ENCODE measurements around the gene UNG. TPM values are rescaled to one million over a fixed set of nuclear protein-coding genes. Genes with fewer than 3 reads are reported as not detected.

The UNG gene
- polyA plus RNA-seq, 2 of the 4 experiments (the other 2 are of a cell fraction) = 55.6 to 77.6 TPM

- Histone ChIP-seq H3K4me1 (no peaks in the 10 kb centered on the region), H3K4me3 (no peak overlapping the region), H3K27ac (no peak overlapping the region), H3K9me3 (no peaks in the 10 kb centered on the region), H3K4me2 (no peak overlapping the region)
- POLR2A ChIA-PET = no interaction called here
- CTCF ChIA-PET = interaction anchor here (0.9 to 1.6 kb wide), 3 partner anchors 15 to 23 kb away, joined by 3 to 6 read pairs (median 5); partner anchors contain the start of genes ALKBH2 and USP30
- DNase-seq (ENCODE audit: low read depth in 1 of 2, low spot score in 1 of 2) (no peak), ATAC-seq (no peak), FAIRE-seq (no peak)
- no peak for TF ChIP-seq RCOR1 (IDR thresholded peaks at IDR 0.05; ENCODE audit: low read depth, low read length)
- TF ChIP-seq MAX (IDR thresholded peaks at IDR 0.05) = no peak
- TF ChIP-seq NR3C1 (IDR thresholded peaks at IDR 0.05) = no peak
- TF ChIP-seq ESRRA (IDR thresholded peaks at IDR 0.05; ENCODE audit: borderline replicate concordance, low read length) = no peak
- no peak for TF ChIP-seq BCL3 (IDR thresholded peaks at IDR 0.05)
- no peak for TF ChIP-seq CHD2 (IDR thresholded peaks at IDR 0.05; ENCODE audit: low read length, partially characterized antibody)
- TF ChIP-seq HDAC2 (IDR thresholded peaks at IDR 0.05) = no peak
- TF ChIP-seq TP53 (CRISPR knock-in tag; IDR thresholded peaks at IDR 0.05) = no peak
- no peak for TF ChIP-seq JUN (IDR thresholded peaks at IDR 0.05)
- TF ChIP-seq FOSB (CRISPR knock-in tag; IDR thresholded peaks at IDR 0.05) = no peak
- WGBS (ENCODE audit: missing lambda C conversion rate) = 90% methylated on average over 17 of the region's 17 CpGs
Measured at GRCh38 chr12:109069307-109070271, 27.8 kb upstream of the UNG start.

GRCh38 chr12:109074866-109075265, 22.5 kb upstream of the UNG start:
- POLR2A ChIA-PET = interaction anchor here (0.7 kb wide), 1 partner anchor 924 kb away, joined by 5 read pairs; the partner anchor contains the start of gene ANKRD13A

GRCh38 chr12:109082751-109083150, 14.6 kb upstream of the UNG start:
- no peak overlapping the region for H3K4me3 ChIP-seq
- H3K4me2 ChIP-seq = no peak overlapping the region
- CTCF ChIA-PET = interaction anchor here (2.7 kb wide), 1 partner anchor 10 kb away, joined by 13 read pairs; the partner anchor contains the start of gene ALKBH2
- TF ChIP-seq ZFP36 (IDR thresholded peaks at IDR 0.05; ENCODE audit: borderline replicate concordance, partially characterized antibody) (no peak), ZNF302 (CRISPR knock-in tag; IDR thresholded peaks at IDR 0.05) (no peak), RAD21 (conservative IDR thresholded peaks at IDR 0.05 in 1 of 2, IDR thresholded peaks at IDR 0.05 in 1 of 2) (no peak), KDM1A (IDR thresholded peaks at IDR 0.05; ENCODE audit: low read depth) (no peak), BCL3 (IDR thresholded peaks at IDR 0.05) (no peak), MAX (IDR thresholded peaks at IDR 0.05) (no peak), SMC3 (IDR thresholded peaks at IDR 0.05) (no peak), HOXB13 (CRISPR knock-in tag; IDR thresholded peaks at IDR 0.05; ENCODE audit: low read depth) (no peak), ELK1 (IDR thresholded peaks at IDR 0.05; ENCODE audit: low read depth, low read length) (no peak), REST (IDR thresholded peaks at IDR 0.05) (no peak), CBX8 (IDR thresholded peaks at IDR 0.05) (no peak), HES2 (IDR thresholded peaks at IDR 0.05) (no peak), POLR2AphosphoS2 (conservative IDR thresholded peaks at IDR 0.05; ENCODE audit: low read length) (no peak), MYC (IDR thresholded peaks at IDR 0.05; ENCODE audit: borderline replicate concordance, low read length) (no peak)
- H3K9me3 ChIP-seq = no peaks in the 10 kb centered on the region
- H3K27ac ChIP-seq = no peak overlapping the region
- WGBS (ENCODE audit: missing lambda C conversion rate) = 77% methylated on average over 14 of the region's 14 CpGs
- DNase-seq (ENCODE audit: low read depth in 1 of 2, low spot score in 1 of 2) = no peak
- FAIRE-seq = no peak
- H3K4me1 ChIP-seq = peaks cover 6% of the 10 kb centered on the region
- POLR2A ChIA-PET = no interaction called here
- ATAC-seq = no peak

More at GRCh38 chr12:109074866-109075265, 22.5 kb upstream of the UNG start:
- TF ChIP-seq NR3C1 (IDR thresholded peaks at IDR 0.05) (no peak), MAX (IDR thresholded peaks at IDR 0.05) (no peak), FOSB (CRISPR knock-in tag; IDR thresholded peaks at IDR 0.05) (no peak)
- CTCF ChIA-PET = no interaction called here
- Histone ChIP-seq H3K4me1 (no peaks in the 10 kb centered on the region), H3K4me3 (no peak overlapping the region), H3K4me2 (no peak overlapping the region), H3K9me3 (no peaks in the 10 kb centered on the region), H3K27ac (no peak overlapping the region)
- DNase-seq (ENCODE audit: low read depth in 1 of 2, low spot score in 1 of 2) (no peak), ATAC-seq (no peak), FAIRE-seq (no peak)

Data from A549 (cell line).